ENCODE results near the gene NTN3. TPM values are rescaled to one million over a fixed set of nuclear protein-coding genes. Genes with fewer than 3 reads are reported as not detected.
"Not testable (repeated sequence)": the region's sequence is repeated elsewhere in the genome, so short reads cannot be mapped to it uniquely, and the experiment has no call there.

NTN3 gene
- total RNA-seq, 1 experiment from 2014 or later = not detected

GRCh38 chr16:2477327-2477726 is 6.2 kb downstream of the NTN3 start:
- Mint-ChIP-seq H3K9me3 (ENCODE audit: low read depth, unreplicated experiment) (no peaks in the 10 kb centered on the region), H3K4me1 (ENCODE audit: low read depth, unreplicated experiment) (peaks cover 28% of the 10 kb centered on the region), H3K36me3 (ENCODE audit: insufficient read depth, unreplicated experiment) (peaks cover 33% of the 10 kb centered on the region), H3K27ac (ENCODE audit: unreplicated experiment) (no peak overlapping the region), H3K4me3 (ENCODE audit: low read depth, unreplicated experiment) (no peak overlapping the region), H3K27me3 (ENCODE audit: unreplicated experiment) (peaks cover 14% of the 10 kb centered on the region)
- TF ChIP-seq CTCF (IDR thresholded peaks at IDR 0.05; ENCODE audit: unreplicated experiment) = no peak
- DNase-seq = no peak
- intact Hi-C loops (cut with micrococcal nuclease; ENCODE audit: unreplicated experiment) = no loop called here
- CTCF ChIA-PET = no interaction called here
- no TSS peak for BruUV-seq (replicated peaks)

GRCh38 chr16:2478279-2478678 is 7.2 kb downstream of the NTN3 start:
- no peak overlapping the region for H3K4me3 Mint-ChIP-seq (ENCODE audit: low read depth, unreplicated experiment)
- no peak for DNase-seq
- TF ChIP-seq CTCF (IDR thresholded peaks at IDR 0.05; ENCODE audit: unreplicated experiment) = no peak
- H3K4me1 Mint-ChIP-seq (ENCODE audit: low read depth, unreplicated experiment) = peaks cover 23% of the 10 kb centered on the region
- peaks cover 33% of the 10 kb centered on the region for H3K36me3 Mint-ChIP-seq (ENCODE audit: insufficient read depth, unreplicated experiment)
- peaks cover 5% of the 10 kb centered on the region for H3K27me3 Mint-ChIP-seq (ENCODE audit: unreplicated experiment)
- CTCF ChIA-PET = no interaction called here
- intact Hi-C loops (cut with micrococcal nuclease; ENCODE audit: unreplicated experiment) = no loop called here
- no peak overlapping the region for H3K27ac Mint-ChIP-seq (ENCODE audit: unreplicated experiment)
- BruUV-seq (replicated peaks) = no TSS peak
- no peaks in the 10 kb centered on the region for H3K9me3 Mint-ChIP-seq (ENCODE audit: low read depth, unreplicated experiment)

GRCh38 chr16:2479996-2480395 is 8.9 kb downstream of the NTN3 start:
- CTCF ChIA-PET; H3K9me3 Mint-ChIP-seq (ENCODE audit: low read depth, unreplicated experiment); H3K27me3 Mint-ChIP-seq (ENCODE audit: unreplicated experiment); H3K4me3 Mint-ChIP-seq (ENCODE audit: low read depth, unreplicated experiment); H3K27ac Mint-ChIP-seq (ENCODE audit: unreplicated experiment); intact Hi-C loops (cut with micrococcal nuclease; ENCODE audit: unreplicated experiment); BruUV-seq (replicated peaks); DNase-seq: not testable (repeated sequence)
- Mint-ChIP-seq H3K4me1 (ENCODE audit: low read depth, unreplicated experiment) (peaks cover 20% of the 10 kb centered on the region), H3K36me3 (ENCODE audit: insufficient read depth, unreplicated experiment) (peaks cover 17% of the 10 kb centered on the region)

- CTCF ChIA-PET = no interaction called here
- Mint-ChIP-seq H3K4me3 (ENCODE audit: low read depth, unreplicated experiment) (no peak overlapping the region), H3K27me3 (ENCODE audit: unreplicated experiment) (no peaks in the 10 kb centered on the region), H3K36me3 (ENCODE audit: insufficient read depth, unreplicated experiment) (peaks cover 11% of the 10 kb centered on the region), H3K9me3 (ENCODE audit: low read depth, unreplicated experiment) (no peaks in the 10 kb centered on the region), H3K4me1 (ENCODE audit: low read depth, unreplicated experiment) (peaks cover 18% of the 10 kb centered on the region), H3K27ac (ENCODE audit: unreplicated experiment) (no peak overlapping the region)
- intact Hi-C loops (cut with micrococcal nuclease; ENCODE audit: unreplicated experiment) = no loop called here
- BruUV-seq (replicated peaks) = no TSS peak
- DNase-seq = no peak
- no peak for TF ChIP-seq CTCF (IDR thresholded peaks at IDR 0.05; ENCODE audit: unreplicated experiment)
These were observed 9.9 kb downstream of the NTN3 start for GRCh38 chr16:2480948-2481347.

- DNase-seq = no peak
- peaks cover 12% of the 10 kb centered on the region for H3K4me1 Mint-ChIP-seq (ENCODE audit: low read depth, unreplicated experiment)
- H3K9me3 Mint-ChIP-seq (ENCODE audit: low read depth, unreplicated experiment) = no peaks in the 10 kb centered on the region
- CTCF ChIA-PET = no interaction called here
- H3K36me3 Mint-ChIP-seq (ENCODE audit: insufficient read depth, unreplicated experiment) = peaks cover 8% of the 10 kb centered on the region
- BruUV-seq (replicated peaks) = no TSS peak
- intact Hi-C loops (cut with micrococcal nuclease; ENCODE audit: unreplicated experiment) = no loop called here
- H3K27ac Mint-ChIP-seq (ENCODE audit: unreplicated experiment) = no peak overlapping the region
- TF ChIP-seq CTCF (IDR thresholded peaks at IDR 0.05; ENCODE audit: unreplicated experiment) = no peak
- no peaks in the 10 kb centered on the region for H3K27me3 Mint-ChIP-seq (ENCODE audit: unreplicated experiment)
- H3K4me3 Mint-ChIP-seq (ENCODE audit: low read depth, unreplicated experiment) = no peak overlapping the region
These were observed 10.6 kb downstream of the NTN3 start for GRCh38 chr16:2481676-2482075.
